D721Med (cell line): Measurements from ENCODE around the gene SLC29A2.

Experiments used
- DNase-seq: peaks from one replicate; pipeline ENCODE4 v3.0.0; 2011; ENCODE audit warnings: low spot score; ENCODE audit not compliant: insufficient read length
- FAIRE-seq: peaks from 2 replicates; lab custom pipeline; 2011; peaks lifted over from hg19 to GRCh38; lab: Jason Lieb, UNC
- CTCF ChIP-seq: IDR thresholded peaks from 2 replicates; pipeline ENCODE4 v1.5.1; 2012; ENCODE audit warnings: mild to moderate bottlenecking, control low read depth; ENCODE audit not compliant: insufficient read depth; ENCODE audit errors: missing control alignments

Gene SLC29A2

GRCh38 chr11:66373265-66373664 is 1.7 kb upstream of the SLC29A2 start:
- no peak for FAIRE-seq

GRCh38 chr11:66369073-66369894 is 2.3 kb downstream of the SLC29A2 start:
- DNase-seq (no peak), FAIRE-seq (no peak)
- TF ChIP-seq CTCF, result no peak

More at GRCh38 chr11:66373265-66373664, 1.7 kb upstream of the SLC29A2 start:
- DNase-seq, result no peak
- TF ChIP-seq CTCF, result no peak

- DNase-seq, result no peak
- no peak for TF ChIP-seq CTCF
- no peak for FAIRE-seq
These were observed 3.1 kb downstream of the SLC29A2 start for GRCh38 chr11:66368484-66368883.

- DNase-seq, result no peak
- no peak for TF ChIP-seq CTCF
- no peak for FAIRE-seq
These were observed 3.8 kb downstream of the SLC29A2 start for GRCh38 chr11:66367561-66368312.

GRCh38 chr11:66366844-66367477 is 4.6 kb downstream of the SLC29A2 start:
- no peak for TF ChIP-seq CTCF
- FAIRE-seq, result no peak
- DNase-seq, result no peak

GRCh38 chr11:66365711-66366619 is 5.6 kb downstream of the SLC29A2 start:
- FAIRE-seq (no peak), DNase-seq (no peak)
- TF ChIP-seq CTCF, result no peak
